ENCODE results near the gene CELF6.

GRCh38 chr15:72289597-72290325 lies 30.2 kb downstream of the CELF6 start:
- TF ChIP-seq POLR2A (IDR thresholded peaks at IDR 0.05) (no peak), CTCF (IDR thresholded peaks at IDR 0.05) (no peak)
